Activated naive CD4-positive, alpha-beta T cell treated with anti-CD3 and anti-CD28 coated beads, Interleukin-2, amount 10 ng/mL, durations not matched to agents 7 days and 5 days (primary cell): ENCODE results near the gene CABP2.

ENCODE experiments used
- CTCF ChIA-PET: fragments of 350-600 bp; sonication (Branson Sonifier 250); formaldehyde crosslinking; loops from one replicate; lab custom pipeline; 2021; ENCODE audit warnings: antibody characterized with exemption; lab: Charles Lee
- DNase-seq: peaks from one replicate; pipeline ENCODE4 v3.0.0-alpha.2; 2020
- H3K27ac Mint-ChIP-seq: one replicate; pipeline ENCODE4 v1.8.0; 2021; ENCODE audit warnings: mild to moderate bottlenecking, moderate library complexity, mixed read lengths
- H3K27me3 Mint-ChIP-seq: one replicate; pipeline ENCODE4 v1.8.0; 2021; ENCODE audit warnings: mild to moderate bottlenecking, mixed read lengths
- H3K36me3 Mint-ChIP-seq: one replicate; pipeline ENCODE4 v1.8.0; 2021; ENCODE audit warnings: mixed read lengths
- H3K4me1 Mint-ChIP-seq: one replicate; pipeline ENCODE4 v1.8.0; 2021; ENCODE audit warnings: mixed read lengths
- H3K4me3 Mint-ChIP-seq: one replicate; pipeline ENCODE4 v1.8.0; 2021; ENCODE audit warnings: mild to moderate bottlenecking, moderate library complexity, mixed read lengths
- H3K9me3 Mint-ChIP-seq: one replicate; pipeline ENCODE4 v1.8.0; 2021; ENCODE audit warnings: mixed read lengths

The CABP2 gene

DNA sequence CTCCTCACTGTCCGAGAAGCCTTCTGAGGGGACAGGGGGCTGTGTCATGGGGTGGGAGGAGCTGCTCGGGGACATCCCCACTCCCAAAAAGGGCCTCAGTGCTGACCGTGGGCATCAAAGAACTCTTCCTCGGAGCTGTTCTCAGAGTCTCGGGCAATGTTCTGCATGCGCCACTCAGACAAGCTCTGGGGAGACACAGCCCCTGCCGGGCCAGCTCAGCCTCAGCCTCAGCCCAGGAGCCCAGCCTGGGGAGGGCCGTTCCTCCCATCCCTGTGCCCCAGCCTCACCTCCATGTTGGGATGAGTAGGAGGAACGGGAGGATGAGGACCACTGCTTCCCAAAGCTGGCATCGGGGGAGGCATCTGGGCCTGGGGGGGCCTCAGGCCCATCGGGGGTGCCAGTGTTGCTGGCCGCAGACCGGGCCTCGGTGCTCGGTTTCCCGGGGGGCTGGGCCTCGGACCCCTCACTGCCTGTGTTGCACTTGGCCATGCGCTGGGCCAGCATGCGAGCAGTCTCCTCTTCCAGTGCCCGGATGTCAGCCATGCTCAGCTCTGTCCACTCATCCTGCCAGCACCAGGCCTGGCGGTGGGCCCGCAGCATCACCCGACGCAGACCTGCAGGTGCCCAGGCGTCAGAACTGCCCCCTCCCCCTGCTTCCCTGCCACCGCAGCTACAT lies 23.3 kb downstream of the CABP2 start:
- DNase-seq = no peak
- H3K36me3 Mint-ChIP-seq = peaks cover 33% of the 10 kb centered on the region
- H3K9me3 Mint-ChIP-seq = no peaks in the 10 kb centered on the region
- no peaks in the 10 kb centered on the region for H3K27me3 Mint-ChIP-seq
- no peak overlapping the region for H3K27ac Mint-ChIP-seq
- CTCF ChIA-PET = no interaction called here
- peaks cover 26% of the 10 kb centered on the region for H3K4me1 Mint-ChIP-seq
- no peak overlapping the region for H3K4me3 Mint-ChIP-seq

DNA sequence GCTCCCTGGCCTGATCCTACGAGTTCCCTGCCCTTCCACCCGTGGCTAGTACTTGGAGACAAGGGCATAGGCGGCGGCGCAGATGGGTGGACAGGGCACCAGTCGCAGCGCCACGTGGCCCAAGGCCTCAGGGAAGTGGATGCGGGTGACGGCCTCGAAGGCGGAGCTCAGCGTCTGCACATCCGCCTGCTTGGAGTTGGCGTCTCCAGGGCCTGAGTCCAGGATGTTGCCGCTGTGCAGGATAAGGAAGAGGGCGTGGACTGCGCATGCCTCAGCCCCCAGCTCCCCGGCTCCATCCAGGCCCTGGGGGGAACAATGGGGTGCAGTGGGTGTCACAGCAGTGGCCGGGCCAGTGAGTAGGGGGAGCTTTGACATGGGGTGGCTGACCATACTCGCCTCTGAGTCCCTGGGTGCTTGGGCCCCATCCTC lies 24.7 kb downstream of the CABP2 start:
- DNase-seq = no peak
- Mint-ChIP-seq H3K27me3 (no peaks in the 10 kb centered on the region), H3K9me3 (no peaks in the 10 kb centered on the region), H3K4me3 (no peak overlapping the region), H3K27ac (no peak overlapping the region), H3K36me3 (peaks cover 36% of the 10 kb centered on the region), H3K4me1 (peaks cover 20% of the 10 kb centered on the region)
- CTCF ChIA-PET = no interaction called here

DNA sequence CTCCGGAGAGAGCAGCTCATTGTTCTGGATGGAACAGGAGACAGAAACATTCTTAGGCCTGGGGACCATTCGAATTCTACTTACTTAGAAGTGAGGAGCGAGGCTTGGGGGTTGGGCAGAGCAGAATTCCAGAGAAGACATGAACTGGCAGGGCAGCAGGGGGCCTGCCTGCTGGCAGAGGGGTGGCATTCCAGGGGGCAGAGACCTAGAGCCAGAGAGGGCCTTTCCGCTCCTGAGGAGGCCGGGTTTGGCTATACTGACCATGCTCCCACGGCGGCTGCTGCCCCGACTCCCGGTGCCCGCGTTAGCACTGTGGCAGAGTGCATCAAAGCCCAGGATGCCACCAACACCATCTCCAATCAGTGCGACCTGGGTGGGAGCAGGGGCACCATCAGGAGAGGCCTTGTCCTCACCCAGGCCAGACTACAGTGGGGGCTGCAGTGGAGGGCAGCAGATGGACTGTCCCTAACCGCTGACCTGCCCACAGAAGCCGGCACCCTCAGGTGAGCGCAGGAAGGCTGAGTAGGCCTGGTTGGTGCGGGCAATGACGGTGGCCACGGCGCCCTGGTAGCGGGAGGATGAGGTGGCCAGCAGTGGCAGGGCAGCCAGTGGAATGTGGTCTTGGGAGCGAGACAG lies 25.5 kb downstream of the CABP2 start:
- Mint-ChIP-seq H3K4me3 (no peak overlapping the region), H3K27ac (no peak overlapping the region), H3K4me1 (peaks cover 14% of the 10 kb centered on the region), H3K27me3 (no peaks in the 10 kb centered on the region), H3K9me3 (no peaks in the 10 kb centered on the region), H3K36me3 (peaks cover 37% of the 10 kb centered on the region)
- CTCF ChIA-PET = no interaction called here
- no peak for DNase-seq

DNA sequence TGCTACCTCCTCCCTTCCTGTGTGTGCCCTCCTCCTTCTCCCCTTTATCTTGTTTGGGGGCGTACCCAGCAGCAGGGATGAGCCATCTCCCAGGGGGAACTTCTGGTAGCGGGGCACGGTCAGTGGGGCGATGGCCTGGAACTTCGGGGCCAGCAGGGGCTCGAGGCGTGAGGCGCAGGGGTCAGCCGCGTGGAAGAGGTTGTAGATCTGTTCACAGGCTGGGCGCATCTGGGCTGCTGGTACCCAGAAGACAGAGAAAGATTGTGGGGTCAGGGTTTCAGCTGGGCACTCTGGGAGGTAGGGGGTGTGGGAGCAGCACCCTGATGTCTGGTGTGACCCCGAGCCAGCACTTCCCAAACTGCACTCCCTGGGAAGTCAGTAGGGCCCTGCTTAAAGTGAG lies 27.1 kb downstream of the CABP2 start:
- H3K4me1 Mint-ChIP-seq = peaks cover 7% of the 10 kb centered on the region
- DNase-seq = no peak
- CTCF ChIA-PET = no interaction called here
- no peaks in the 10 kb centered on the region for H3K9me3 Mint-ChIP-seq
- H3K4me3 Mint-ChIP-seq = no peak overlapping the region
- H3K27me3 Mint-ChIP-seq = no peaks in the 10 kb centered on the region
- H3K36me3 Mint-ChIP-seq = peaks cover 31% of the 10 kb centered on the region
- H3K27ac Mint-ChIP-seq = no peak overlapping the region

DNA sequence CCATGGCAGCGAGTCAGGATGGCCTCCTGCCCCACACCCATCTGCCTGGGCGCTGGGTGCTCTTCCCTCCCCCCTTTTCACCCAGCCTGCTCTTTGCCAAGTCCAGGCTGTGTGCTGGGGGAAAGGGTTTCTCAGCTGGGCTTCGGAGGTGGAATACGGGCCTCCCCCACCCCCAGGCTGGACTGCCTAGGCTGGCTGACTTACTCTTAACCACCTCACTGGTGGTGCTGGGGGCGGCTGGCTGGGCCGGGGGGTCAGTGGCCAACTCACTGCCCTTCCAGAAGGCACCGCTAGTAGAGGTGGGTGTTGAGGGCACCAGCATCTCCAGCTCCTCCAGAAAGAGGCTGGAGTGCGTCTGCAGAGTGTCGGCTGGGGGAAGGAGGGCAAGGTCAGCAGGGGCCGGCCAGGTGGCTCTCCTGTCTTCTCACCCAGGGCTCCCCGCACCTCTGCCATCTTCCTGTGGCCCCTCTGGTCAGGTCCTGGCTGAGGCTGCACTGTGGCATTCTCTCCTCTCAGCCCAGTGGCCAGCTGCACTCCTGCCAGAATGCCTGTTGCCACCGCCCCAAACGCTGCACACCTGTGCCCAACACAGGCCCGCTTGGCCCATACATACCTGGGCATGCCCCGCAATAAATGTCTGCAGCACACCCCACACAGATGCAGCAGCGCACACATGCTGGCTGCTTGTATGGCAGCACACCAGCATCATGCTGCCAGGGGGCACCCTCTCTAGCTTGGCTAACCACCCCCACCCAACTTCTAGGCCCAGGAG lies 27.8 kb downstream of the CABP2 start:
- Mint-ChIP-seq H3K27ac (no peak overlapping the region), H3K36me3 (peaks cover 27% of the 10 kb centered on the region), H3K9me3 (no peaks in the 10 kb centered on the region), H3K27me3 (no peaks in the 10 kb centered on the region), H3K4me1 (peaks cover under 1% of the 10 kb centered on the region), H3K4me3 (no peak overlapping the region)
- CTCF ChIA-PET = no interaction called here
- no peak for DNase-seq

DNA sequence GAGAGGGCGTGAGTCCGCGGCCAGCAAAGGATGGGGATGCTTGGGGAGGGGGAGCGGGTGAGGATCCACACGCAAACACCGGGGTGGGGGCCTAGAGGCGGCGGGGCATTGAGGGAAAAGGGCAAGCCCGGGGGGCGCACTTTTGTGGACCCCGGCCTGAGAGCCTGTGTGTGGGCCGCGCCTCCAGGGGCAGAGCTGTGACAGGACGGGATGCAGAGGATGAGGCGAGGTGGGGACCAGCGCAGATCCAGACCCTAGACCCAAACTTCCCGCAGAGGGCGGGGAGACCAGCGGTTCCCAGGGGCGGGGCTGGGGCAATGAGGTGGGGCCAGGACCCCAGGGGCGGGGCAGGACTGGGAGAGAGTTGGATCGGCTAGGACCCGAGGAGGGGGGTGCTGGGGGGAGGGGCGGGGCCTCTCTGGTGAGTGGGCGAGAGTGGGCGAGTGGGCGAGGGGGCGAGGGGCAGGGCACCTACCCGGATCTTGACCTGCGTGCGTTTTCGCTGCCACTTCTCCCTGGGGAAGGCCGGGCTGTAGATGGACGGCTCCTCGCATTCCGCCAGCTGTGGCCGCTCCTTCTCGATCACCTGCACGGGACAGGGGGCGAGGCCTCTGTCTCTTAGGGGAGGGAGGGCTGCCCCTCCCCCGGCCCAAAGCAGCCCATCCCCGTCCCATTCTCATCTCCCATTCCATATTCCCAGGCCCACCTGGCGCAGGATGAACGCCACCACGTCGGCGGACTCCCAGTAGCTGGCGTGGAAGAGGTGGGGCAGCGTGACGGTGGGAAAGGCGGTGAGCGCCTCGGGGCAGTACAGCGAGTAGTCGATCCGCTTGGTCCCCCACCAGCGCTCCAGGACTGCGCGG lies 28.6 kb downstream of the CABP2 start:
- peaks cover under 1% of the 10 kb centered on the region for H3K4me1 Mint-ChIP-seq
- DNase-seq = no peak
- H3K36me3 Mint-ChIP-seq = peaks cover 28% of the 10 kb centered on the region
- CTCF ChIA-PET = no interaction called here
- H3K4me3 Mint-ChIP-seq = no peak overlapping the region
- H3K27me3 Mint-ChIP-seq = no peaks in the 10 kb centered on the region
- H3K27ac Mint-ChIP-seq = no peak overlapping the region
- H3K9me3 Mint-ChIP-seq = no peaks in the 10 kb centered on the region

DNA sequence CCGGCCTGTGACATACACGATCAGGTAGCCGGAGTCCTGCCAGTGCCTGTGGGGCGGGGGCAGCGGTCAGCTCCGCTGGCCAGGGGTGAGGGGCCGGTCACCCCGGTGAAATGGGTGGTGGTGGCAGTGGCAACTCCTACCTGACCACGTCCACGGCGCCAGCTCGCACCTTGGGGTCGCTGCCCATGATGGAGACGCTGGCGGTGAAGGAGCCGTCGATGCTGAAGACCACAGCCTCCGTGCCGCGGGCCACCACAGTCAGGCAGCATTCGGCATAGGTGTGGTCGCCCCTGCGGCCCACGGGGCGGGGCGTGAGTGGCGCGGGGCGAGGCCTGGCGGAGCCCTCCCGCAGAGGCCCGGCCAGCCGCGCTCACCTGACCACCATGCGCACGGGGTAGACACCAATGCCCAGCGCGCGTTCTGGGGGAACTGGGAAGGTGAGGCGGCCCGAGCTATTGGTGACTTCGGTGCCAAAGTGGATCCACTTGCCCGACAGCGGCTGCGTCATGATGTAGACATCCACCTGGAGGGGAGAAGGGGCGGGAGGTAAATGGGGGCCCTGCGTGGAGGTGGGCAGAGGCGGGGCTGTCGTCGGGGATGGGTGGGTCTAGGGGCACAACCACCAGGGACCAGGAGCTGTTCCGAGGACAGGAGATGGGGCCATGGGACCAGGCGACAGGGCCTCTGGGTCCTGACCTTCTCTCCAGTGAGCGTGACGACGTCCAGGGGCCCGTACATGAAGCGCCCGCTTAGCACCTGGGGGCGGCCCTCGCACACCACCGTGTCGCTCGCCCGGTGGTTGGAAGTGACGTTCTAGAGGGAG lies 29.5 kb downstream of the CABP2 start:
- H3K27ac Mint-ChIP-seq = no peak overlapping the region
- no peaks in the 10 kb centered on the region for H3K27me3 Mint-ChIP-seq
- peaks cover 27% of the 10 kb centered on the region for H3K36me3 Mint-ChIP-seq
- peaks cover 4% of the 10 kb centered on the region for H3K4me1 Mint-ChIP-seq
- no peak for DNase-seq
- no peaks in the 10 kb centered on the region for H3K9me3 Mint-ChIP-seq
- no peak overlapping the region for H3K4me3 Mint-ChIP-seq
- CTCF ChIA-PET = no interaction called here

DNA sequence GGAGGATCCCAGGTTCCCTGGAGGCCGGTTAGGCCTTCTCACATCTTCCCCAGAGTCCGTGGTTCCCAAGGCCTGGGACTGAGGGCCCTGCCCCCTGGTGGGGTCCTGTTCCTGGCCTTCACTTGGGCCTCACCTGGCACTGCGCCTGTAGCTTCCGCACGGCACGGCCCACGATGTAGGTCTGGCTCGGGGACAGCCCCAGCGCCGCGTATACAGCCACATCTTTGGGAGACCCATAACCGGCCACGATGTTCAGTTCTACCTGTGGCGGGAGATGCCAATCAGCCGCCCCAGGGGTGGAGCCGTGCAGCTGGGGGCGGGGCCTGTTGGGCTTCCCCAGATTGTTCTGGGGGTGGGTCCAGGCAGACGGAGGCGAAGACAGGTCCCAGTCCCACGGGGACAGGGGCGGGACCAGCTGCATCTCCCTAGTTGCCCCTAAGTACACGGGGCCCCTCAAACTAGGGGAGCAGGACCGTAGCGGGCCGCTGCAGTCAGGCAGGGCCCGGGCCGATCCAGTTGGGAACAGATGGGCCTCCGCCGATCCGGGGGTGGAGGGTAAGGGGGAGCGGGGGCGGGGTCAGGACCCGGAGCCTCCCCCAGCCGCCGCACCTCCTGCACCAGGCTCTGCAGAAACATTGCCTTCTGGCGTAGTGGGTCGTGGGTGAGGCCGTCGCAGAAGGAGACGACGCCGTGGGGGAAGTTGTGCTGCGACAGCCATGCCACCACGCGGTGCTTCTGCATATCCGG lies 30.3 kb downstream of the CABP2 start:
- Mint-ChIP-seq H3K9me3 (no peaks in the 10 kb centered on the region), H3K4me3 (no peak overlapping the region), H3K27me3 (no peaks in the 10 kb centered on the region), H3K36me3 (peaks cover 33% of the 10 kb centered on the region), H3K27ac (no peak overlapping the region), H3K4me1 (peaks cover 12% of the 10 kb centered on the region)
- DNase-seq = no peak
- CTCF ChIA-PET = no interaction called here

DNA sequence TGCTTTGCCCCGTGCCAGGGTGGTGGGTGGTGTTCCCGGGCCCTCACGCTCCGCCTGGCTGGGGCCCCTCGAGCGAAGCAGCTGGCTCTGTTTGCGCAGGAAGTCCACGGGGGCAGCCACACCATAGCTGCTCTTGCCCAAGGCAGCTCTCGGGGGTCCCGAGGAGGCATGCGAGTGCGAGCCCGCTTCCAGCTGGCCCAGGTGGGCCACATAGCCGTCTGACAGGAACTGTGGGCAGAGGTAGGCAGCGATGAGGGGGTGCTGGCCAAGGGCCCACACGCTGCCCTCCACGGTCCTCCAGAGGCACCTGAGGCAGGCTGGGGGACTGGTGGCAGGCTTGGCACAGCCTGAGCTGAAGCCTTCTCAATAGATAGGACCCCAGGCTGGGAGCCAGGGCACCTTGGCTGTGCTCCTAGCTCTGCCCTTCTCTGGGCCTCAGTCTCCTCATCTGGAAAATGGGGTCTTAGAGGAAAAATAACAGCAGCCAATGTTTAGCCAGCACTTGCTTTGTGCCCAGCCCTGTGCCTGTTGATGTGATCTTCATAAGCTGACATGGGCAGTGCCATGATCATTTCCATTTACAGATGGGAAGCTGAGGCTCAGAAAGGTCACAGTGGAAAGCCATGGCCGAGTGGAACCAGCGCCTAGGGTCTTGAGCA lies 31.0 kb downstream of the CABP2 start:
- Mint-ChIP-seq H3K27ac (no peak overlapping the region), H3K36me3 (peaks cover 41% of the 10 kb centered on the region), H3K4me3 (no peak overlapping the region), H3K4me1 (peaks cover 19% of the 10 kb centered on the region), H3K27me3 (no peaks in the 10 kb centered on the region), H3K9me3 (no peaks in the 10 kb centered on the region)
- CTCF ChIA-PET = interaction anchor here (0.6 to 1.0 kb wide), 2 partner anchors 24 to 312 kb away, joined by 3 to 4 read pairs; no protein-coding TSS in a partner anchor
- DNase-seq = no peak

DNA sequence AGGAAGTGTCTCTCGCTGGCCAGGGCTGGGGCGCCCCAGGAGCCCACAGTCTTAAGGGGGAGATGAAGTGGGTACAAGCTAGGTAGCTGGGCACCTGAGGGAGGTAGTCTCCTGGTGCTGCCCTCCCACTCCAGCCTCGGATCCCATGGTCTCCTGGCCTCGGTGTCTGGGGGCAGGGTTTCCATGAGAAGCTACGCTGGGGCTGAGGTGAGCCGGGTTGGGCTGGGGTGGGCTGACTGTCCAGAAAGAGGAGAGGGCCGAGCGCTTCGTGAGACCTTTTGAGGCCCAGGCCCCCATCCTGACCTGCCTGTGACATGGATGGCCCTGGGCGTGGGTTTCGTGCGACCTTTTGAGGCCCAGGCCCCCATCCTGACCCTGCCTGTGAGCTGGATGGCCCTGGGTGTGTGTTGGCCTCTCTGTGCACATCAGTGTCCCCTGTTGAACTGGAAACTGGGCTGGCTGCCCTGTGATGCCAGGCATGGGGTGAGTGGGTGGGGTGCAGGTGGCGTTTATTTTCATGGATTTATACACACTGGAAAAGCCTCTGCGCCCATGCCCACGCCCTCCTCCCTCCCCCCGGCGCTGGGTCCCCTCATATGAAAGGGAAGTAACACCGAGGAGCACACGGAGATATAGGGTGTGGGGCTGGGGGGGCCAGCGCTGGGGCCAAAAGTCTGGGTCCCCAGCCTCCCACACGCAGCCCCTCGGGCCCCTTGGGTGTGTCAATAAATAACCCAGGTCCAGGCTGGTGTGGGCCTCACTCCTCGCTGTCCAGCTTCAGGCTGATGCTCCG lies 31.8 kb downstream of the CABP2 start:
- no peaks in the 10 kb centered on the region for H3K9me3 Mint-ChIP-seq
- DNase-seq = no peak
- CTCF ChIA-PET = interaction anchor here (0.6 to 1.2 kb wide), 4 partner anchors 14 to 311 kb away, joined by 3 to 4 read pairs (median 4); partner anchors contain the start of genes CDK2AP2 and PITPNM1
- peaks cover 27% of the 10 kb centered on the region for H3K4me1 Mint-ChIP-seq
- H3K27me3 Mint-ChIP-seq = no peaks in the 10 kb centered on the region
- peaks cover 48% of the 10 kb centered on the region for H3K36me3 Mint-ChIP-seq
- no peak overlapping the region for H3K4me3 Mint-ChIP-seq
- no peak overlapping the region for H3K27ac Mint-ChIP-seq

DNA sequence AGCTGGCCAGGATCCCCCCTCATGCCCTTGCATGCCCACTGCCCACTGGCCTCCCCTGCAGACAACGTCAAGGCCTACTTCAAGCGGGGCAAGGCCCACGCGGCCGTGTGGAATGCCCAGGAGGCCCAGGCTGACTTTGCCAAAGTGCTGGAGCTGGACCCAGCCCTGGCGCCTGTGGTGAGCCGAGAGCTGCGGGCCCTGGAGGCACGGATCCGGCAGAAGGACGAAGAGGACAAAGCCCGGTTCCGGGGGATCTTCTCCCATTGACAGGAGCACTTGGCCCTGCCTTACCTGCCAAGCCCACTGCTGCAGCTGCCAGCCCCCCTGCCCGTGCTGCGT lies 32.5 kb downstream of the CABP2 start:
- H3K27me3 Mint-ChIP-seq = no peaks in the 10 kb centered on the region
- peaks cover 35% of the 10 kb centered on the region for H3K4me1 Mint-ChIP-seq
- no peak overlapping the region for H3K27ac Mint-ChIP-seq
- CTCF ChIA-PET = interaction anchor here (1.1 to 1.2 kb wide), 3 partner anchors 15 to 90 kb away, joined by 3 to 4 read pairs (median 3); partner anchors contain the start of genes CDK2AP2 and PITPNM1
- DNase-seq = no peak
- peaks cover 49% of the 10 kb centered on the region for H3K36me3 Mint-ChIP-seq
- no peak overlapping the region for H3K4me3 Mint-ChIP-seq
- no peaks in the 10 kb centered on the region for H3K9me3 Mint-ChIP-seq
